NB4 (cell line): ENCODE results near the gene DRC3.

Source experiments
- DNase-seq: peaks from one replicate; pipeline ENCODE4 v3.0.0; 2010; ENCODE audit warnings: low read depth
- H3K4me3 ChIP-seq: one replicate; pipeline ENCODE4 v1.5.1; 2011; ENCODE audit warnings: mild to moderate bottlenecking, low read depth, low read length, moderate library complexity
- CTCF ChIP-seq: IDR thresholded peaks from one replicate; pipeline ENCODE4 v1.5.1; 2012; ENCODE audit warnings: low read depth, low read length
- MAX ChIP-seq: IDR thresholded peaks from 2 replicates; pipeline ENCODE4 v1.6.1; 2011; ENCODE audit warnings: low read depth, low read length
- MYC ChIP-seq: IDR thresholded peaks from 2 replicates; pipeline ENCODE4 v1.6.1; 2011; ENCODE audit warnings: low read depth, low read length
- POLR2A ChIP-seq: IDR thresholded peaks from 2 replicates; pipeline ENCODE4 v1.6.1; 2011; ENCODE audit warnings: mild to moderate bottlenecking; ENCODE audit not compliant: insufficient read length; ENCODE audit errors: extremely low read depth

Gene DRC3

DNA sequence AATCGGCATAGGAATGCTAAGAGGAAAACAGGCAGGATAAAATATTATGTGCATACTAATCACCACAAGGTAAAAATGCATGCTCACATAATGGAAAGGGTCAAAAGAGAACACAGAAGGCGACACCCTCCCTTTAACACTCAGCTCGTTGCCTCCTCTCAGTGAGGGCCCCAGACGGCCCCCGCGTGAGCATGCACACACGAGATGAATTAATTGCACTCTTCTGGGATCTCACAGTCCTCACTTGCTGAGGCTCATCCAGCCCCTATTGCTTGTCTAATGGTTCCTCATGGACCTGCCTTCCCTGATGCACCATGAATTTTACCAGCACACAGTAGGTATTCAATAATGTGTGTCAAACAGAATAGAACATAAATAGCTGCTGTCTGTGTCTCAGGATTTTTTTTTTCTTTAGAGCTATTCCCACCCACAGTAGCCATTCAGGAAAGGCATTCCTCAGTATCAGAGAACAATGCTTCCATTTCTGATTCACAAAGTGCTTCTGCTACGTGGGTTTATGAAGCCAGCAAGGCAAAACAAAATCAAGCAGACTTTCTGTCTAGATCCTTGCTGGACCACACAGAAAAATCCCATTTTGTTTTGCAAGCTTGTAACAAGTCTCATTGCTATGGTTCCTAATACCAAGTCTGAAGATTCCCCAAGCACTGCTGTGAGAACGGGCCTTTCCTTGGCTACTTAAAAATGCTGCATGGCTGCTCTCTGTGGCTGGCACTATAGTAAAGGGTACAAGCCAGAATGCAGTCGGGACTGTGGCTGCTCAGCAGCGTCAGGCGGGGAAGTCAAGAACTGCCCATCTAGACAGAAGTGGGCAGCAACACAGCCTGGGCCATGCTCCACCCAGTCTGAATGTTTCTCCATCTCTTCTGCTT is 44.0 kb upstream of the DRC3 start:
- H3K4me3 ChIP-seq: no peak overlapping the region
- DNase-seq: no peak
- no peak for TF ChIP-seq POLR2A
- TF ChIP-seq MYC: no peak
- no peak for TF ChIP-seq CTCF

- H3K4me3 ChIP-seq: no peak overlapping the region
- no peak for DNase-seq
- no peak for TF ChIP-seq MAX
Observed at GRCh38 chr17:17929655-17930380, 42.8 kb upstream of the DRC3 start.

DNA sequence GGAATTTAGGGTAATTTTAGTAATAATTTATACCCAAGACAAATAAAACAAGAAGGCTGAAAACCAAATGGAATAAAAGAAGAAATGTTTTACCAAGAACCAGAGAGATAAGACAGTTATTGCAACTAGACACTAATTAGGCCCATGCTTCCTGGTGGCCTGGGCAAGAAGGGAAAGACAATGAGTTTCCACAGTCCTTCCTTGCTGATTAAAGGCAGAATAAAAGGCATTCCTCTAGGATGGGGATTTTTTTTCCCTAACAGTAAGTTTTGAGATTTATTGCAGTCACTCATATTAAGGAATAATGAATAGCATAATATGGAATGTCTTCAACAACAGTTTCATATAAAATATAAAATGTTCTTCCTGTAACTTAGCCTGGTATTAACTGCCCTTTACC is 42.0 kb upstream of the DRC3 start:
- no peak for DNase-seq
- no peak overlapping the region for H3K4me3 ChIP-seq
- TF ChIP-seq MAX (no peak), POLR2A (no peak), CTCF (no peak), MYC (no peak)

- no peak for DNase-seq
- H3K4me3 ChIP-seq: no peak overlapping the region
- TF ChIP-seq MYC (no peak), CTCF (no peak), POLR2A (no peak), MAX (no peak)
Observed at GRCh38 chr17:17931159-17931558, 41.5 kb upstream of the DRC3 start.

- H3K4me3 ChIP-seq: no peak overlapping the region
- no peak for TF ChIP-seq MAX
- no peak for TF ChIP-seq POLR2A
- TF ChIP-seq MYC: no peak
- no peak for TF ChIP-seq CTCF
- DNase-seq: no peak
Observed at GRCh38 chr17:17933775-17934174, 38.9 kb upstream of the DRC3 start.

GRCh38 chr17:17934214-17934613 is 38.4 kb upstream of the DRC3 start:
- TF ChIP-seq MYC (no peak), POLR2A (no peak)
- no peak for DNase-seq
- H3K4me3 ChIP-seq: no peak overlapping the region

GRCh38 chr17:17934806-17935205 is 37.9 kb upstream of the DRC3 start:
- no peak for DNase-seq
- TF ChIP-seq POLR2A (no peak), MAX (no peak)
- no peak overlapping the region for H3K4me3 ChIP-seq
